RWPE1 (cell line): Measurements from ENCODE around the gene OXLD1.

Experiments
- CTCF ChIA-PET: fragments of 350-600 bp; sonication (Branson Sonifier 250); formaldehyde crosslinking; extraction: SDS; loops from one replicate; lab custom pipeline; 2021; lab: Yijun Ruan, JAX
- POLR2A ChIA-PET: fragments of 400-600 bp; formaldehyde crosslinking; extraction: SDS; loops from one replicate; lab custom pipeline; 2020; ENCODE audit warnings: antibody characterized with exemption; ENCODE audit not compliant: low non-redundant PET; lab: Yijun Ruan, JAX
- DNase-seq: peaks from one replicate; pipeline ENCODE4 v3.0.0; 2012; ENCODE audit warnings: low spot score
- H3K27ac ChIP-seq: fragments of 450-650 bp; 2 replicates; pipeline ENCODE4 v1.5.1; 2017
- TF ChIP-seq, protein P1 (sequence below): fragments of 450-650 bp; conservative IDR thresholded peaks from 2 replicates; pipeline ENCODE4 v1.5.1; 2017; ENCODE audit warnings: low read depth, mild to moderate bottlenecking

The OXLD1 gene

DNA sequence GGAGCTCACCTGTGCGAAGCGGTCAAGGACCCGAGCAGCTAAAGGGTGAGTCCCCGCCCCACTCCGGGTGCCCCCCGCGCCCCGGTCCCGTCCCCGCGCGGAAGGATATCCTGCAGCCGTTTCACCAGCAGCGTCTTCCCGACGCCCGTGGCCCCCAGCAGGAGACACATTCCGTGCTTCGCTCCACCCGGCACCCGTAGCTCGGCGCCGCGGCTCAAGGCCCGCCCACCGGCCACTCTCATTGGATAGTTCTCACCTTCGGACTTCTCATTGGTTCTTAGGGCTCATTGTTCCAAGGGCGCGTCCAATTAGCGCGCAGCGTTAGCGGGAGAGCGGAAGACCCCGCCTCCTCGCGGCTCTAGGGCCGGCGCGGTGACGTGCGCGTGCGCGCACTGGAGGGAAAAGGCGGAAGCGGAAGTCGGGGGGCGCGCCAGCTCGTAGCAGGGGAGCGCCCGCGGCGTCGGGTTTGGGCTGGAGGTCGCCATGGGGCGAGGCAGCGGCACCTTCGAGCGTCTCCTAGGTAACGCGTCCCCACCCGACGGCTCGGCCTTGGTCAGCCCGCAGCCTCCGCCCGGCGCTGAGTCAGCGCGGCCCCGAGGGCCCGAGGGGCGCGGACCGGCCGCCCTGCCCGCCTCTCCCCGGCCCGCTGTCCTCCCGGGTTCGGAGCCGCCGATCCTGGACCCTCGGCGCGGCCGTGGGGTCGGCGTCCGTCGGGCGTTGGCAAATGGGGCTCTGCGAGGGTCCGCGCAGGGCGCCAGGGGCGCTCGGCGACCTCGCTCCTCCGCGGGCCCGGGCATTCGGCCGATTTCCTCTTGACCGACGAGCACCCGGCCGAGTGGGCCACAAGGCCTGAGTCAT, 17.4 kb upstream of the OXLD1 start, which contains the start of the genes ARL16 and HGS:
Gene ARL16 (minus strand): TSS at position 214 of the 858 bp plus-strand sequence. CDS start 44 bp downstream, at position 170.
Gene HGS (plus strand): TSS at position 428 of the 858 bp plus-strand sequence. CDS start 56 bp downstream, at position 484.
- ChIA-PET POLR2A (interaction anchor here (1.2 kb wide), 1 partner anchor 17 kb away, joined by 5 read pairs; the partner anchor contains the start of gene CCDC137), CTCF (interaction anchor here (0.6 to 1.3 kb wide), 2 partner anchors 18 to 149 kb away, joined by 3 to 6 read pairs; partner anchors contain the start of gene MCRIP1)
- H3K27ac ChIP-seq = peak within 1 kb of the TSS; percentile 91
- peak; percentile 99 for DNase-seq
- TF ChIP-seq, protein P1, sequence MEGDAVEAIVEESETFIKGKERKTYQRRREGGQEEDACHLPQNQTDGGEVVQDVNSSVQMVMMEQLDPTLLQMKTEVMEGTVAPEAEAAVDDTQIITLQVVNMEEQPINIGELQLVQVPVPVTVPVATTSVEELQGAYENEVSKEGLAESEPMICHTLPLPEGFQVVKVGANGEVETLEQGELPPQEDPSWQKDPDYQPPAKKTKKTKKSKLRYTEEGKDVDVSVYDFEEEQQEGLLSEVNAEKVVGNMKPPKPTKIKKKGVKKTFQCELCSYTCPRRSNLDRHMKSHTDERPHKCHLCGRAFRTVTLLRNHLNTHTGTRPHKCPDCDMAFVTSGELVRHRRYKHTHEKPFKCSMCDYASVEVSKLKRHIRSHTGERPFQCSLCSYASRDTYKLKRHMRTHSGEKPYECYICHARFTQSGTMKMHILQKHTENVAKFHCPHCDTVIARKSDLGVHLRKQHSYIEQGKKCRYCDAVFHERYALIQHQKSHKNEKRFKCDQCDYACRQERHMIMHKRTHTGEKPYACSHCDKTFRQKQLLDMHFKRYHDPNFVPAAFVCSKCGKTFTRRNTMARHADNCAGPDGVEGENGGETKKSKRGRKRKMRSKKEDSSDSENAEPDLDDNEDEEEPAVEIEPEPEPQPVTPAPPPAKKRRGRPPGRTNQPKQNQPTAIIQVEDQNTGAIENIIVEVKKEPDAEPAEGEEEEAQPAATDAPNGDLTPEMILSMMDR = no peak

DNA sequence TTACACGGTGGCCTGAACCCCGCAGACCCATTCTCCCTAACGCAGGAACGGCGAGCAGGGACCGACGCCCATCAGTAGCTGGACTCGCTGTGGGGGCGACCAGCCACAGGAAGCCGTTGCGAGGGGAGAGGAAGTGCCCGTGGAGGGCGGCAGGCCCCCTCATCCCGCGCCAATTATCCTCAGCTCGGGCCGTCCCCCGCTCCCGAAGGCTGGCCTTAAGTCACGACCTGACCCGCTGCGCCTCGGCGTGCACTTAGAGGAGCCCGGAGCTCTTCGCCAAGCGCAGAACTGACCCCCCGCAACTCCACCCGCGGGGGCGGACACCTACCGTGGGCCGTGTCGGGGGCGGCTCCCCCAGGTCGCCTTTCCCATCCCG, 16.8 kb upstream of the OXLD1 start:
- H3K27ac ChIP-seq = peak overlapping the region; percentile 91
- peak; percentile 23 for DNase-seq
- TF ChIP-seq, protein P1 = no peak
- ChIA-PET CTCF (interaction anchor here (0.6 to 1.3 kb wide), 2 partner anchors 19 to 150 kb away, joined by 3 to 6 read pairs; partner anchors contain the start of gene MCRIP1), POLR2A (interaction anchor here (1.2 kb wide), 1 partner anchor 16 kb away, joined by 5 read pairs; the partner anchor contains the start of gene CCDC137)

DNA sequence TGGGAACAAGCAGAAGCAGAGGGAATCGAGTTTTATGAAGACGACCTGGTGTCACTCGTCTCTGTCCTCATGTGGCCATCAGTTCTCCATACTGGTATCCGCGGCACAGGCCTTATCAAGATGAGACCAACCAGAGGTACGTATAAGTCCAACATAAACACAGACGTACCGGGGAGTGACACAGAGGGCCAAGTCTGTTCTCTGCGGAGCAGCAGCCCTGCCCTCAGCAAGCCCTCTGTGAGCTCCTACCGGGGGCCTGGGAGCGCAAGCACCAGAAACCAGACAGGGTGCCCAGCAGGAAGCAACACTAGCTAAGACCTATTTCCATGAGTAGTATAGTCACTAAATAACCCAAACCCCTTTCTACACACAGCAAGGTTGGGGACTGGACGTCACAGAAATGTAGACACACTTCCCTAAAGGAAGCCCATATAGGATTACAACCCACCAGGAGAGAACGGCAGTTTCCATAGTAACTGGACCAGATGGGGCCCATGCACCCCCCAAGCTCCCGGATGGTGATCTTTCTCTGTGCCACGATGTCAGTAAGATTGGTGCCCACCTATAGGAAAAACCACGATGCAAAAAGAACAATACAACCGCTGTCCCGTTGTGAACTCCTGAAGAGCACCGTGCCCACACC, 16.3 kb upstream of the OXLD1 start:
- ChIA-PET POLR2A (interaction anchor here (1.2 kb wide), 1 partner anchor 16 kb away, joined by 5 read pairs; the partner anchor contains the start of gene CCDC137), CTCF (interaction anchor here (1.3 kb wide), 1 partner anchor 19 kb away, joined by 6 read pairs; no protein-coding TSS in a partner anchor)
- no peak for DNase-seq
- TF ChIP-seq, protein P1 = no peak
- peak overlapping the region; percentile 91 for H3K27ac ChIP-seq

DNA sequence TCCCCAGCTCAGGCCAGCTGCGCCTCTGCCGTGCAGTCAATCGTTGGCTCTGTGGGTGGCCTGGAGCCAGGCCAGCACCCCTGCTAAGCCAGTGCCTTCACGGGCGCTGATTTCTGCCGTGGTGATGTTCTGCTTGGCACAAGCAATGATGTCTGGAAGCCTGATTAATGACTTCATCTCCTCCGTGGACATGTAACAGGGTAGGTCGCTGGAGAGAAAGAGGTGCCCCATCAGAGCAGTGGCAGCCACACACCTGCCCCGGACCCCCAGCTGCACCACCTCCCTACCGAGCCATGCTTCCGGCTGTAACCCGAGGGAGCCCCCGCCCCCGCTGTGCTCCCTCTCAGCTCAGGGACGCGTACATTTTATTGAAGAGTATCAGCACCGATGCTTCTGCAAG, 15.3 kb upstream of the OXLD1 start:
- H3K27ac ChIP-seq = peak overlapping the region; percentile 91
- DNase-seq = no peak
- TF ChIP-seq, protein P1 = no peak
- CTCF ChIA-PET = no interaction called here
- POLR2A ChIA-PET = interaction anchor here (0.6 kb wide), 1 partner anchor 23 kb away, joined by 3 read pairs; no protein-coding TSS in a partner anchor

DNA sequence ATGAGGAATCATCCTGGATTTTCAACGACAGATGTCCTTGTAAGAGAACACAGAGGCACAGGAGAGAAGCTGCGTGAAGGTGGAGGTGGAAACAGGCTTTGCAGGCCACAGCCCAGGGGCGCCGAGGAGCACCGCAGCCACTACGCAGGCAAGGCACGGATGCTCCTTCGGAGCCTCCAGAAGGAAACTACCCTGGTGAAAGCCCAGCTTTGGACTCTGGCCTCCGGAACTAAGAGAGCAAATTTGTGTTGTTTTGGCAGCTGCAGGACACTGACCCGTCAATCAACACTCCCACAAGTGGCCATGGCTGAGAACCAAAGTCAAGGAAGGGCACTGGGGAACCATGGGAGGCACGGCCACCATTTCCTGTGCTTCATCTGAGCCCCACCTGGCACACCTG, 13.7 kb upstream of the OXLD1 start:
- TF ChIP-seq, protein P1 = no peak
- DNase-seq = no peak
- ChIA-PET POLR2A (no interaction called here), CTCF (no interaction called here)
- peak overlapping the region; percentile 53 for H3K27ac ChIP-seq

DNA sequence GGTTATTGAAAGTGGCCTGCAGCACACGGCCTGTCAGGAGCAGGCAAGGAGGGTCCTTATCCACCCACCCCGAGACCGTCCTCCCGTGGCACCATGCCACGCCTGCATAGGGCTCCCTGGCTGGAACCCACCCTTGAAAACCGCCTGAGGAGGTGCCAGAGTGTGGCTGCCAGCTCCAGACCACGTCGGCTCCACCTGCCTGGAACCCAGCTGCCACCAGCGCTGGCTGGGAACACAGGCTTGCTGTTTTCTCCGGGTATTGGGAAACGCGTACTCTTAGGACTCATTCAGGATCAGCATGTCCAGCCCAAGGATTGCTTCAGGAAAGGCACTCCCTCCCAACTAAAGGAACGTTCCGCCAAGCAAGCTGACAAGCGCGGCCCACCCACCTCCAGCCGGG, 10.5 kb upstream of the OXLD1 start:
- TF ChIP-seq, protein P1 = no peak
- CTCF ChIA-PET = interaction anchor here (0.7 kb wide), 1 partner anchor 10 kb away, joined by 4 read pairs; the partner anchor contains the start of gene CCDC137
- DNase-seq = no peak
- H3K27ac ChIP-seq = peak overlapping the region; percentile 30
- POLR2A ChIA-PET = no interaction called here
